Activated CD4-positive, alpha-beta T cell treated with anti-CD3 and anti-CD28 coated beads for 36 hours (primary cell): ENCODE data around the gene ADARB2. TPM values are rescaled to one million over a fixed set of nuclear protein-coding genes. Genes with fewer than 3 reads are reported as not detected.

Experiments
- ATAC-seq: fragments of 200-7000 bp; cut with Tn5 transposase; one replicate; pipeline ENCODE4 v1.10.0; 2021; ENCODE audit warnings: mild to moderate bottlenecking, moderate library complexity
- CTCF ChIA-PET: fragments of 350-600 bp; sonication (Branson Sonifier 250); formaldehyde crosslinking; loops from one replicate; lab custom pipeline; 2021; ENCODE audit warnings: antibody characterized with exemption; lab: Charles Lee
- POLR2A ChIA-PET: fragments of 350-600 bp; sonication (Branson Sonifier 250); formaldehyde crosslinking; loops from one replicate; lab custom pipeline; 2021; ENCODE audit warnings: antibody characterized with exemption, inconsistent platforms; lab: Charles Lee
- DNase-seq: peaks from one replicate; pipeline ENCODE4 v3.0.0-alpha.2; 2020
- H3K27ac Mint-ChIP-seq: one replicate; pipeline ENCODE4 v1.8.0; 2021; ENCODE audit warnings: mixed read lengths
- H3K27me3 Mint-ChIP-seq: one replicate; pipeline ENCODE4 v1.8.0; 2021; ENCODE audit warnings: mixed read lengths
- H3K36me3 Mint-ChIP-seq: one replicate; pipeline ENCODE4 v1.8.0; 2021; ENCODE audit warnings: low read depth, mixed read lengths
- H3K4me1 Mint-ChIP-seq: one replicate; pipeline ENCODE4 v1.8.0; 2021; ENCODE audit warnings: mixed read lengths
- H3K4me3 Mint-ChIP-seq: one replicate; pipeline ENCODE4 v1.8.0; 2021; ENCODE audit warnings: mild to moderate bottlenecking, moderate library complexity, mixed read lengths
- H3K9me3 Mint-ChIP-seq: one replicate; pipeline ENCODE4 v1.8.0; 2021; ENCODE audit warnings: low read depth, mixed read lengths
- intact Hi-C, 2 experiments: fragments of 100-400 bp; cut with DNase I in 1 of 2; cut with micrococcal nuclease in 1 of 2; formaldehyde crosslinking; loops; one replicate each; pipeline versions ENCODE4 v1.14.2 to v1.15.1; 2022 to 2024; cut with DNase I, micrococcal nuclease
- total RNA-seq, 2 experiments: library from RNA; stranded (reverse); gene quantifications; one replicate each; pipeline ENCODE4 v1.2.3, GENCODE V29; 2021

ADARB2 gene
- total RNA-seq, 2 experiments from 2014 or later = not detected

DNA sequence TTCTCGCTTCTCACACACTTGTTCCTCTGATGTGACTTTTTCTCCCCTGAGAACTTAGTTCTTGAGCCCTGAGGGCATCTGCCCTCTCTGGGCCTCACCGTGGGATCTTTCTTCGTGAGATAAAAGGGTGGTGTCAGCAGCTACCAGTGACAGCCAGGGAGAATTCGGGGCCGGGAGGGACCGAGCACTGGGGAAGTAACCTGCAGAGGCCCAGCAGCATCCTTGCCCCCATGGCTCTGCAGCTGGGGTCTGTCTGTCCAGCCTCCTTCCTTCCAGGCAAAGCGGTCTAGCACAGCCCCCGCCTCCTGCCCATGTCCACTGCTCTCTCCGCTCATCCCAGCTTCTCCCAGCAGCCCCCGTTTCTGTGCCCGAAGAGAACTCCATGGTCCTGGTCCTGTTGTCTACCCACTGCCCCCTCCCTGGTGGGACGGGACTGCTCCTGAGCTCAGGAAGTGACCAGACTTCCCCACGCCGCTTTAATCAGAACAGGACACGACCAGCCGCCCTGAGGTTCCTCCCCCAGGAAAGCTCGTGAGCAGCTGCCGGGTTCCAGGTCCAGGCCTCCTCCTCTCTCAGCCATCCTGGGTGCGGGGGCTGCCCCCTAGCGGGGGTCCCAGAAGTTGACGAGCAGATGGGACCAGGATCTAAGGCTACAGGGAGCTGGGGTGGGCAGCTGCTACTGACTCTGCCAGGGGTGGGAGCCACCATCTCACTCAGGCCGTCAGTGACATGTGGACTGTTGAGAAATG, 493.7 kb downstream of the ADARB2 start:
- Mint-ChIP-seq H3K27ac (no peak overlapping the region), H3K36me3 (no peaks in the 10 kb centered on the region), H3K4me1 (peaks cover 2% of the 10 kb centered on the region), H3K9me3 (peaks cover 1% of the 10 kb centered on the region), H3K27me3 (peaks cover 22% of the 10 kb centered on the region), H3K4me3 (no peak overlapping the region)
- DNase-seq = peak; percentile 20
- ATAC-seq = no peak
- intact Hi-C loops = no loop called here
- ChIA-PET CTCF (interaction anchor here (0.6 to 0.7 kb wide), 2 partner anchors 11 to 134 kb away, joined by 3 to 4 read pairs; no protein-coding TSS in a partner anchor), POLR2A (no interaction called here)

DNA sequence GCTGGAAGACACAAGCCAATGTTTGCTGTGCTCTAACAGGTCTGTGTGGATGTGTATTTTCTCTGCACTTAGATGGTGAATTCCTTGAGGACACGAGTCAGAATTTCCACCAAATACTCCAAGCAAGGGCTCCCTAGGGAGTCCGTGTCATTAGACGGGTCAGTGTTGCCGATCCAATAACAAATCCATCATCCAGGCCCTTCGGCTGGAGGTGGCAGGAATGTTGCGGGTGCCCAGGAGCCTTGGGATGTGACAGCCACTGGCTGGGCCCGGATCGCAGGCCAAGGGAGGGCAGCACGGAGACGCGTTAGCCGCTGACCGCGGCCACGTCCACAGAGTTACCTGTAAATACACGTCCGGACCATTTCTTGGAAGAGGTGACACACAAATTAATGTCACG, 494.4 kb downstream of the ADARB2 start:
- Mint-ChIP-seq H3K4me3 (no peak overlapping the region), H3K27ac (no peak overlapping the region), H3K4me1 (peaks cover 2% of the 10 kb centered on the region), H3K27me3 (peaks cover 19% of the 10 kb centered on the region), H3K9me3 (peaks cover 1% of the 10 kb centered on the region), H3K36me3 (no peaks in the 10 kb centered on the region)
- ChIA-PET CTCF (no interaction called here), POLR2A (no interaction called here)
- ATAC-seq (no peak), DNase-seq (no peak)
- intact Hi-C loops = no loop called here

DNA sequence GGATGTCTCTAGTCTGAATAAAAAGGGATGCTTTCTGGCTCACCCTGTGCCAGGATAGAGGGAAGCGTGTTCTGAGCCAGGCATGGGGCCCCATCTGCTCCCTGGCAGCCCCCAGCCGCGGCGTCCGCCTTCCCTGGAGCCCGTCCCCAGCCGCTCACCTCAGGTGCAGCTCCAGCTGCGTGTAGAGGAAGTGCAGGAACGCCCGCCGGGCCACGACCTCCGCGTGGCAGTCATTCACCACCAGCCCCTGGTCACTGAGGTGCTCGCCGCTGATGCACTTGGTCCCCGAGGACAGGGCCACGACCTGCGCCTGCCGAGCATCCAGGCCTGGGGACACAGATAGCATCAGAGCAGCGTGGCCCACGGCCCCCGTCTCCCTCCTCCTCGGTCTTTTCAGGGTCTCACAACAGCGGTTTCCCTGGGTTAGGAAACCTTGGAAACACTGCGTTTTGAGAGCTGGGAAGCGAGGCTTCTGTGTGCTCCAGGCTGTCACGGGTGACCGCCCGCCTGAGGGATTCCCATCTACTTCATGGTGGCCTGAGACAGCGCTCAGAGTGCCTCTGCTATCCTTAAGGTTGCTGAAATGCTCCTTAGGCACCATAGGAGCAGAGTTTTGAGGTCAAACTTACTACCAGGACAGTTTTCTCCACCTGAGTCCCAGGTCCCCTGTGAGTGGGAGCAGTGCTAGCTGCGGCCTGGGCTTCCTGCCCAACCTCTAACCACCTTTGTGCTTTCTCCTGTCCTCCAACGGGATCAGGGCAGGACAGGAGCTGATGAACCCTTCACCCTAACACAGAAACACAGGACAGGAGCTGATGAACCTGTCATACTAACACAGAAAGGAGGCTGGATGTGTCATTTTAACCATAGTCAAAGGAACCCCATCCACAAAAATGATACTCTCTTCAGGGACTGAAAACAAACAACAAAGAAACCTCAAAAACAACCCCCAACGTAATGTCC, 495.1 kb downstream of the ADARB2 start:
- H3K27ac Mint-ChIP-seq = no peak overlapping the region
- H3K9me3 Mint-ChIP-seq = peaks cover 1% of the 10 kb centered on the region
- peaks cover 12% of the 10 kb centered on the region for H3K27me3 Mint-ChIP-seq
- CTCF ChIA-PET = no interaction called here
- DNase-seq (no peak), ATAC-seq (no peak)
- no peak overlapping the region for H3K4me3 Mint-ChIP-seq
- peaks cover 2% of the 10 kb centered on the region for H3K4me1 Mint-ChIP-seq
- POLR2A ChIA-PET = no interaction called here
- no peaks in the 10 kb centered on the region for H3K36me3 Mint-ChIP-seq
- intact Hi-C loops = no loop called here

DNA sequence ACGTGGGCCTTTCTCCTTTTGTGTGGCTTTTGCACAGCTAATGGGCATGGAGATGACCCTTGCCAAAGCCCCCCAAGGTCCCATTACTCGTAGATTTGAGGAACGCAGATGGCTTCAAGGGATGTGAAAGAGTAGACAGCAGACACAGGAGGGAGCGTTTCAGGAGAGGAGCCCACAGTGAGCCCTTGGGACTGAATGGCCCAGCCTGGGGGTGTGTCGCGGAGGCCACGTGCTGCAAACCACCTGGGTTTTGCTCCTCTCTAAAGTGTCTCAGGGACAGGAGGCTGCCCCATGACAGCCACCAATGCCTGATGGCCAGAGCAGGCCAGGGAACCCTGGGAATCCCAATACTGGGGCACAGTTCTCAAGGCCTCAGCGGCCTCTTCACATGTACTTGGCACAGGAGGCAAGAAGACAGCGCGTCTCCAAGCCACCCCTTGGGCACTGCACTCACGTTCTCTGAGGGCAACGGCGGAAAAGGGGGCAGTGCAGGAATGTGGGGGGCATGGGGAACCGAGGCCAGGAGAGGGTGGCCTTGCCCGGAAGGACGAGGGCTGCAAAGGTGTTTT, 495.9 kb downstream of the ADARB2 start:
- Mint-ChIP-seq H3K36me3 (no peaks in the 10 kb centered on the region), H3K4me3 (no peak overlapping the region), H3K27ac (no peak overlapping the region), H3K27me3 (peaks cover 7% of the 10 kb centered on the region), H3K9me3 (peaks cover 1% of the 10 kb centered on the region), H3K4me1 (peaks cover 2% of the 10 kb centered on the region)
- ChIA-PET POLR2A (no interaction called here), CTCF (no interaction called here)
- intact Hi-C loops = no loop called here
- DNase-seq = no peak
- ATAC-seq = no peak

DNA sequence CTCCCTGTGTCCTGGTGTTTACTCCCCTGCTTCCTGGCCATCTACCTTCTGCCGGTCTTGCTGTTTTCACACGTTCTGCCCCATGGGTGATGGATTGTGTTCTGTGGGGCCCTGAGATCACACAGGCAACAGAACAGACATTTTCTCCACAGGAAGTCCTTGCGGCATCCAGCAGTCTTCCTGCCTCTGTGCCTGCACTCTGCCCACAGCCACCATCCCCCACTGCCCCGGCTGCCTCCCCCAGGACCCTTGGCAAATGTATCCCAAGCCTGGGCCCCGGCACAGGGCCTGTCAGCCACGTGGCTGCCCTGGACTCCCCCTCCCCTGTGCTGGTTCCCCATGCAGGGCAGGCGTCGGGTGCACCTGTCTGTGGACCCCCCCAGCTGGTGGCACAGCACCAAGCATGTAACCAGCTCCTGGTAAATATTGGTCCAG, 497.0 kb downstream of the ADARB2 start:
- H3K4me3 Mint-ChIP-seq = no peak overlapping the region
- peaks cover 1% of the 10 kb centered on the region for H3K9me3 Mint-ChIP-seq
- CTCF ChIA-PET = no interaction called here
- no peaks in the 10 kb centered on the region for H3K36me3 Mint-ChIP-seq
- H3K27me3 Mint-ChIP-seq = peaks cover 7% of the 10 kb centered on the region
- ATAC-seq (no peak), DNase-seq (no peak)
- peak overlapping the region; percentile 53 for H3K27ac Mint-ChIP-seq
- POLR2A ChIA-PET = no interaction called here
- H3K4me1 Mint-ChIP-seq = peaks cover 2% of the 10 kb centered on the region
- intact Hi-C loops = no loop called here

DNA sequence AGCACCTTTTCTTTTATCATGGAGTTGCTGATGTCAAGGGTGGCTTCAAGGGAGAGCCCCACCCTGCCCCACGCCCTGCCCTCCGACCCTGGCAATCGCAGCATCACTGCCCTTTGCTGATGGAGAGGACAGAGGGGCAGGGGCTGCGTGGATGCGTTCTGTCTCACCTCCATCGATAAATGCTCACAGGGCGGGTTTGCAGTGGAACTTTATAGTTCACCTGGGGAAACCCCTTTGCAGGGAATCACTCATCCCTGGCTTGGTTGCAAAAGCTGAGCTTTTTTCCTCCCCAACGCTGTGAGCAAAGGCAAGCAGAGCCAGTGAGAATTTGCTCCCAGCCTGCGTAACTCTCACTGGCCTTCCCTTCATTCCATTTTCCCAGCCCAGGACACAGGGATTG, 504.3 kb downstream of the ADARB2 start:
- H3K36me3 Mint-ChIP-seq = no peaks in the 10 kb centered on the region
- H3K4me3 Mint-ChIP-seq = no peak overlapping the region
- H3K9me3 Mint-ChIP-seq = no peaks in the 10 kb centered on the region
- no peaks in the 10 kb centered on the region for H3K4me1 Mint-ChIP-seq
- H3K27ac Mint-ChIP-seq = no peak overlapping the region
- POLR2A ChIA-PET = no interaction called here
- DNase-seq (no peak), ATAC-seq (peak; percentile 26)
- intact Hi-C loops = no loop called here
- peaks cover 2% of the 10 kb centered on the region for H3K27me3 Mint-ChIP-seq
- CTCF ChIA-PET = interaction anchor here (0.7 kb wide), 1 partner anchor 187 kb away, joined by 3 read pairs; no protein-coding TSS in a partner anchor

DNA sequence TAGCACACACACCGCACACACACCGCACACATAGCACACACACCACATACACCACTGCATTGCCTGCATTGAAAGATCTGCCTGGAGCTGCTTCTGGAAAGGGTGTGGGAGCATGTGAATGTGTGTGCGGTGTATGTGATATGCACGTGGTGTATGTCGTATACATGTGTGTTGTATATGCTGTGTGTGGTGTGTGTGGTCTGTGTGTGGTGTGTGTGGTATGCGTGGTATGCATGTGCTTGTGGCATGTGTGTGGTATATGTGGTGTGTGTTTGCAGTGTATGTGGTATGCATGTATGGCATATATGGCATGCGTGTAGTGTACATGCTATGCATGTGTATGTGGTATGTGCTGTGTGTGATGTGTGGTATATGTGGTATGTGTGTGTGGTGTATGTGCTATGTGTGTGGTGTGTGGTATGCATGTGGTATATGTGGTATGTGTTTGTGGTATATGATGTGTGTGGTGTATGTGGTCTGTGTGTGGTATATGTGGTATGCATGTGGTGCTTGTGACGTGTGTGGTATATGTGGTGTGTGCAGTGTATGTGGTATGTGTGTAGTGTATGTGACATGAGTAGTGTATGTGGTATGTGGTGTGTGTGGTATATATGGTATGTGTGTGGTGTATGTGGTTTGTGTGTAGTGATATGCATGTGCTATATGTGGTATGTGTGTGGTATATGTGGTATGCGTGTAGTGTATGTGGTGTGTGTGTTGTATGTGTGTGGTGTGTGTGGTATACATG, 505.0 kb downstream of the ADARB2 start:
- no peak overlapping the region for H3K4me3 Mint-ChIP-seq
- no peaks in the 10 kb centered on the region for H3K36me3 Mint-ChIP-seq
- ATAC-seq (no peak), DNase-seq (no peak)
- intact Hi-C loops = no loop called here
- no peaks in the 10 kb centered on the region for H3K9me3 Mint-ChIP-seq
- no peaks in the 10 kb centered on the region for H3K4me1 Mint-ChIP-seq
- H3K27ac Mint-ChIP-seq = no peak overlapping the region
- CTCF ChIA-PET = no interaction called here
- POLR2A ChIA-PET = no interaction called here
- H3K27me3 Mint-ChIP-seq = peaks cover 2% of the 10 kb centered on the region

DNA sequence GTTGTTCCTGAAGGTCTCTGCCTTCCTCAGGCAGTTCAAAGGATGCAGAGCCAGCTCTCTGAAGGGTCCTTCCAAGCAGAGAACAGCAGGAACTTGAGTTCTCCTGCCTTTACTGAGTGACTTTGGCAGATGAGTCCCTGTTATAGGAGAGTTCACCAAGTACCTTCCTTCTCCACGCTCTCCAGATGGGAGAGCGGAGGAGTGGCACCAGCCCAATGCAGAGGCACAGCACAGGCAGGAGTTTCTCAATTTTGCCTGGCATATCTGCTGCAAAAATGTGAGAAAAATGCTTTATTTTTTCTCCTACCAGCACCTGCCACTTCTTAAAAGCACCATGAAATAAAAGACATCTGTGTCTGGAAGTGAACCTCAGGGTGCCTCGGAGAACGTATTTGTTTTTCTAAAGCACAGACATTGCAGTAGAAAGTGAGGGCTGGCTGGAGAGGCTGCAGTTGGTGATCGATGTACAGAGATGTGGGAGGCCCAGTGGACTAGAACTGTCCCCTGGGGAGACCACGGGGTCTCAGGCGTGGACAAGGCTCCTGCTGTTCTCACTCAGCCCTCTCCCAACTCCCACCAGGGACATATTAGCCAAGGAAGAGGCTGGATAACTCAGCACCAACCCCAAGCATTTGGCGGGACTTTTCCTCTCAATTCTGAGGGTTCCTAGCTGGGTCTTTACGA, 506.6 kb downstream of the ADARB2 start:
- CTCF ChIA-PET = interaction anchor here (0.6 kb wide), 1 partner anchor 593 kb away, joined by 3 read pairs; no protein-coding TSS in a partner anchor
- ATAC-seq = no peak
- intact Hi-C loops = no loop called here
- Mint-ChIP-seq H3K27me3 (peaks cover 4% of the 10 kb centered on the region), H3K36me3 (no peaks in the 10 kb centered on the region), H3K9me3 (no peaks in the 10 kb centered on the region), H3K27ac (no peak overlapping the region), H3K4me1 (no peaks in the 10 kb centered on the region), H3K4me3 (no peak overlapping the region)
- DNase-seq = no peak
- POLR2A ChIA-PET = no interaction called here

DNA sequence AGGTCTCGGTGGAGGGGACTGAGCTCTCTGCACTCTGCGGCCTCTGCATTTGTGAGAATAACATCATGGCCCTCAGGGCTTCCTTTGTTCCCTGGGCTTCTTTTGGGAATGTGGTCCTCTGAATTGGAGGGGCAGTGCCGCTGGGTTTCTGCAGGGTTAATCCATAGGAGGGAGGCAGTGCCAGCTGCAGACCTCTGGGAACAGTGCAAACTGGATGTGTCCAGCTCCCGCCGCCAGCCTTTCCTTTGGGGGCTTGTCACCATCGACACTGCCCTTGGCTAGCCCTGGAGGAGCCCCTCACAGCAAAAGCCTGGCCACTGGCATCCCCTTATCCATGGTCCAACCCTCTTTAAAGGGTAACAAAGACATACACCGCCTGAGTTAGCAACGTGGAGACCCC, 507.2 kb downstream of the ADARB2 start:
- Mint-ChIP-seq H3K9me3 (no peaks in the 10 kb centered on the region), H3K27me3 (peaks cover 4% of the 10 kb centered on the region)

DNA sequence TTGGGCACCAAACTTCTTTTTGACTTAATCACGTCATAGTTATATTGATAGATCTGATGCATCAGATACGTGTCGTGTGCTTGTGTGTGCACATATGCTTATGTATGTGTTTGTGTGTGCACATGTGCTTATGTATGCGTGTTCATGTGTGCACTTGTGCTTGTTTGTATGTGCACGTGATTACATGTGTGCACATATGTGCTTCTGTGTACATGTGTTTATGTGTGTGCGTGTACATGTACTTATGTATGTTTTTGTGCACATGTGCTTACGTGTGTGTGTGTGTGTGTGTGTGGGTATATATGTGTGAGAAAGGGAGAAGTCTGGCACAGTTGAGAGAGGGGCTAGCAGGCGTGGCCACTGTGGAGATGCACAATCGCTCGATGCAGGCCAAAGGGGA, 507.8 kb downstream of the ADARB2 start:
- POLR2A ChIA-PET = no interaction called here
- H3K27ac Mint-ChIP-seq = no peak overlapping the region
- DNase-seq (no peak), ATAC-seq (no peak)
- H3K4me3 Mint-ChIP-seq = no peak overlapping the region
- H3K9me3 Mint-ChIP-seq = no peaks in the 10 kb centered on the region
- peaks cover 4% of the 10 kb centered on the region for H3K27me3 Mint-ChIP-seq
- CTCF ChIA-PET = no interaction called here
- no peaks in the 10 kb centered on the region for H3K36me3 Mint-ChIP-seq
- intact Hi-C loops = no loop called here
- H3K4me1 Mint-ChIP-seq = no peaks in the 10 kb centered on the region

More for the DNA sequence above, 507.2 kb downstream of the ADARB2 start:
- ATAC-seq (no peak), DNase-seq (no peak)
- no peak overlapping the region for H3K27ac Mint-ChIP-seq
- H3K36me3 Mint-ChIP-seq = no peaks in the 10 kb centered on the region
- intact Hi-C loops = no loop called here
- POLR2A ChIA-PET = no interaction called here
- no peaks in the 10 kb centered on the region for H3K4me1 Mint-ChIP-seq
- no peak overlapping the region for H3K4me3 Mint-ChIP-seq
- CTCF ChIA-PET = no interaction called here
